Fibroblast of lung (primary cell): ENCODE measurements around the gene ORC3.

Experiments used
- EZH2 ChIP-seq: IDR thresholded peaks from 2 replicates; pipeline ENCODE4 v1.5.1; 2012; ENCODE audit warnings: low read length, control low read depth, mild to moderate bottlenecking; ENCODE audit errors: missing control alignments
- TF ChIP-seq, protein P1 (sequence below), 2 donors: IDR thresholded peaks in 1 of 2; conservative IDR thresholded peaks in 1 of 2; 1 replicate in 1 of 2; 2 replicates in 1 of 2; pipeline ENCODE4 v1.5.1; 2011 to 2012; ENCODE audit warnings: low read length in 2 of 2, control low read depth in 1 of 2, inconsistent platforms in 1 of 2, low read depth in 1 of 2, mild to moderate bottlenecking in 1 of 2

GRCh38 chr6:87672641-87673040, 82.7 kb downstream of the ORC3 start:
- TF ChIP-seq, protein P1, sequence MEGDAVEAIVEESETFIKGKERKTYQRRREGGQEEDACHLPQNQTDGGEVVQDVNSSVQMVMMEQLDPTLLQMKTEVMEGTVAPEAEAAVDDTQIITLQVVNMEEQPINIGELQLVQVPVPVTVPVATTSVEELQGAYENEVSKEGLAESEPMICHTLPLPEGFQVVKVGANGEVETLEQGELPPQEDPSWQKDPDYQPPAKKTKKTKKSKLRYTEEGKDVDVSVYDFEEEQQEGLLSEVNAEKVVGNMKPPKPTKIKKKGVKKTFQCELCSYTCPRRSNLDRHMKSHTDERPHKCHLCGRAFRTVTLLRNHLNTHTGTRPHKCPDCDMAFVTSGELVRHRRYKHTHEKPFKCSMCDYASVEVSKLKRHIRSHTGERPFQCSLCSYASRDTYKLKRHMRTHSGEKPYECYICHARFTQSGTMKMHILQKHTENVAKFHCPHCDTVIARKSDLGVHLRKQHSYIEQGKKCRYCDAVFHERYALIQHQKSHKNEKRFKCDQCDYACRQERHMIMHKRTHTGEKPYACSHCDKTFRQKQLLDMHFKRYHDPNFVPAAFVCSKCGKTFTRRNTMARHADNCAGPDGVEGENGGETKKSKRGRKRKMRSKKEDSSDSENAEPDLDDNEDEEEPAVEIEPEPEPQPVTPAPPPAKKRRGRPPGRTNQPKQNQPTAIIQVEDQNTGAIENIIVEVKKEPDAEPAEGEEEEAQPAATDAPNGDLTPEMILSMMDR (conservative IDR thresholded peaks at IDR 0.05 in 1 of 2, IDR thresholded peaks at IDR 0.05 in 1 of 2; ENCODE audit: low read depth in 1 of 2, low read length in 2 of 2), result no peak
- no peak for TF ChIP-seq EZH2
